ENCODE data around the gene UNC50. TPM values are rescaled to one million over a fixed set of nuclear protein-coding genes. Genes with fewer than 3 reads are reported as not detected.

The UNC50 gene
- total and polyA plus RNA-seq, 7 donors: 19.9 to 48.5 (median 26.6) TPM

DNA sequence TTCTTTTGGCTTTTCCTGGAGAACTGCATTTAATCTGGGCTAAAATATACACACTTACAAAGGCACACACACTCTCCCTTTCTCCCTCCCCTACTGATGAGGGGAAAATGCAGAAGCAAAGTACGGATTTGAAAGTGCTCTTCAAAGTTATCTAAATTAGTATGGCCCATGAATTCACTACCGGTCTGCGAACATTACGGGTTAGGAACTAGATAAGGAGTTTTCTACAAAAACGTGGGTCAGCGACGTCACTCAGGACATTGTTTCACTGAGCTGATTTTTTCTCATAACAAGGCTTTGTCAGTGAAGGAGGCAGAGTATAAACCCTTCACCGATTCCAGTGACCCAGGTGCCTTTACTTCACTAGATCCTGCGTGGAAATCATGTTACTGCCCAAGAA, 47.4 kb upstream of the UNC50 start:
- Histone ChIP-seq H3K27me3 (ENCODE audit: insufficient read depth in 3 of 3, low read length in 2 of 3) (no peaks in the 10 kb centered on the region), H3K36me3 (ENCODE audit: insufficient read depth in 1 of 2, low read depth in 1 of 2) (peaks cover 0 to 64% of the 10 kb centered on the region in 2 donors), H3K4me1 (peaks cover 8% of the 10 kb centered on the region), H3K27ac (no peak overlapping the region), H3K9me3 (no peaks in the 10 kb centered on the region), H3K4me3 (no peak overlapping the region)
- DNase-seq (no peak), ATAC-seq (no peak)
- intact Hi-C loops (cut with DNase I): no loop called here
- TF ChIP-seq, protein P1, sequence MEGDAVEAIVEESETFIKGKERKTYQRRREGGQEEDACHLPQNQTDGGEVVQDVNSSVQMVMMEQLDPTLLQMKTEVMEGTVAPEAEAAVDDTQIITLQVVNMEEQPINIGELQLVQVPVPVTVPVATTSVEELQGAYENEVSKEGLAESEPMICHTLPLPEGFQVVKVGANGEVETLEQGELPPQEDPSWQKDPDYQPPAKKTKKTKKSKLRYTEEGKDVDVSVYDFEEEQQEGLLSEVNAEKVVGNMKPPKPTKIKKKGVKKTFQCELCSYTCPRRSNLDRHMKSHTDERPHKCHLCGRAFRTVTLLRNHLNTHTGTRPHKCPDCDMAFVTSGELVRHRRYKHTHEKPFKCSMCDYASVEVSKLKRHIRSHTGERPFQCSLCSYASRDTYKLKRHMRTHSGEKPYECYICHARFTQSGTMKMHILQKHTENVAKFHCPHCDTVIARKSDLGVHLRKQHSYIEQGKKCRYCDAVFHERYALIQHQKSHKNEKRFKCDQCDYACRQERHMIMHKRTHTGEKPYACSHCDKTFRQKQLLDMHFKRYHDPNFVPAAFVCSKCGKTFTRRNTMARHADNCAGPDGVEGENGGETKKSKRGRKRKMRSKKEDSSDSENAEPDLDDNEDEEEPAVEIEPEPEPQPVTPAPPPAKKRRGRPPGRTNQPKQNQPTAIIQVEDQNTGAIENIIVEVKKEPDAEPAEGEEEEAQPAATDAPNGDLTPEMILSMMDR (IDR thresholded peaks at IDR 0.05): no peak
- WGBS, 3 donors: 93 to 96% (median 95%) methylated on average over 9 of the region's 9 CpGs

DNA sequence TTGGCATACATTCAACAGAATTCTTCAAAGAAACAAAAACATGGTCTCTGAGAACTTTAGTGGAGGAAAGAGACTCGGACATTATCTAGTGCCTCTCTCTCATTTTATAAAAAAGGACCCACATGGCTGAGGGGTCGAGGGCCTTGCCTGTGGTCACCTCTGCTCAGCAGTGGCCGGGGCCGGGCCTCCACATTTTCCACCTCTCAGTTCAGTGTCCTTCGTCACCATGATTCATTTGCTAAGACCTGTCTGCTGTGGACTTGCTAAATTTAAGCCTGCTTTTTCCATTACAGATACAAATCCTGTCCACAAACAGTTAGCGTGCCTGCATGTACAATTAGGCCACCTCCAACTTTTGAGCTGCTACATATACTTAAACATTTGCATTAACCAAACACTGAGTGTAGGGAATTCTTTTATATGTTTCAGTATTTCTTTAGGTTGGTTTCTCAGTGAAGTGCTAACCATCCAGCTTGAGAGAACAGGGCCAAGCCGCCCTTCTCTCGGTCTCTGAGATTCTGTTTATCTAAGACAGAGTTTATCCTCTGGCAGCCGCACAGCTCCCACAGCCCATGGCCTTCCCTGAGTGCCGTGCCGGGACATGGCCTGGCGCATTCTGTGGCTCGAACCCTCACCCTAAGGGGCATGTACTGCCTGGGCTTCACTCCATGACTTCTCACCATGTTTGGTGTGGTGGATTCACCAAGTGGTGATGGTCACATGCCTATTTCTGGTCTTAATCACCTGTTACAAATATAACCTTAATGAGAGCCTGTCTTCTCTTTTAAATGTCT, 46.3 kb upstream of the UNC50 start:
- Histone ChIP-seq H3K36me3 (ENCODE audit: insufficient read depth in 1 of 2, low read depth in 1 of 2) (peaks cover 0 to 64% of the 10 kb centered on the region in 2 donors), H3K4me3 (no peak overlapping the region), H3K27ac (peak overlapping the region; percentile 30), H3K9me3 (no peaks in the 10 kb centered on the region), H3K4me1 (peaks cover 8% of the 10 kb centered on the region), H3K27me3 (ENCODE audit: insufficient read depth in 3 of 3, low read length in 2 of 3) (no peaks in the 10 kb centered on the region)
- DNase-seq (no peak), ATAC-seq (peak in 3 of 4 donors; percentile 32 to 56 (median 44))
- intact Hi-C loops (cut with DNase I): no loop called here
- TF ChIP-seq, protein P1 (IDR thresholded peaks at IDR 0.05): no peak
- 62 to 73% (median 64%) methylated on average over 13 of the region's 13 CpGs for WGBS, 3 donors

DNA sequence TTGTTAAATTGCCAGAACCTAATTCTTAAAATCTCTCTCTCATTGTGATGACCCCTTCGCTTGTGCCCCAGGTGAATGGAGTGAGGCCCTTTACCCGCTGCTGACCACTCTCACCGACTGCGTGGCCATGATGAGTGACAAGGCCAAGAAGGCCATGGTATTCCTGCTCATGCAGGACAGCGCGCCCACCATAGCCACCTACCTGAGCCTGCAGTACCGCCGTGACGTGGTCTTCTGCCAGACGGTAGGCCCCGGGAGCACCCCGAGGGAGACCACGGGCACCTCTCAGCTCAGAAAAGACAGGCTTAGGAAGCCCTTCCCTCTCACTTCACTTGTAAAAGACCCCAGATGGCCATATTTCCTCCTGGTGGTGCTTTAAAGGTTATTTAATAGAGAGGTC, 45.0 kb upstream of the UNC50 start:
- intact Hi-C loops (cut with DNase I): no loop called here
- no peak for DNase-seq
- 95 to 98% (median 97%) methylated on average over 13 of the region's 13 CpGs for WGBS, 3 donors
- ATAC-seq: no peak
- H3K9me3 ChIP-seq: no peaks in the 10 kb centered on the region
- peaks cover 8% of the 10 kb centered on the region for H3K4me1 ChIP-seq
- no peaks in the 10 kb centered on the region for H3K27me3 ChIP-seq (ENCODE audit: insufficient read depth in 3 of 3, low read length in 2 of 3)
- H3K27ac ChIP-seq: no peak overlapping the region
- H3K36me3 ChIP-seq (ENCODE audit: insufficient read depth in 1 of 2, low read depth in 1 of 2): peaks cover 0 to 64% of the 10 kb centered on the region in 2 donors
- H3K4me3 ChIP-seq: no peak overlapping the region
- TF ChIP-seq, protein P1 (IDR thresholded peaks at IDR 0.05): no peak

DNA sequence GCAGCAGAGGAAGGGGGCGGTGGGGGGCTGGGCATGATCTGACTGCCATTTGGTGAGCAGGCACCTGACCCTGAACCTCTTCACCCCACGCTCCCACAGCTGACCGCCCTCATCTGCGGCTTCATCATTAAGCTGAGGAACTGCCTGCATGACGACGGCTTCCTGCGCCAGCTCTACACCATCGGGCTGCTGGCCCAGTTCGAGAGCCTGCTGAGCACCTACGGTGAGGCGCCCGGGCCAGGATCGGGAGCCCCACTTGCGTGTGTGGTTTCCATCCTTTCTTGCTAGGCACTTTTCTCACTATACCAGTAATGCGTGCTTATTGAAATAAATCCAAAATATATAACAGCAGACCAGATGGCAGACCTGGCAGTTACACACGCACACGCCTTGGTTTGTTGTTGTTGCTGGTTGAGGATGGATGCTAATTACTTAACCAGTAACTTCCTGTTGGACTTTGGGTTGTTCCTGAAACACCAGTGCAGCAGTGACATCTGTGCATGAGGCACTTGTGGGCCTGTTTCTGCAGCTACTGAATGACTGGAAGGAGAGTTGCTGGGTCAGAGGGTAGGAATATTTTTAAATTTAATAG, 43.8 kb upstream of the UNC50 start:
- 80 to 83% (median 82%) methylated on average over 17 of the region's 17 CpGs for WGBS, 3 donors
- Histone ChIP-seq H3K9me3 (no peaks in the 10 kb centered on the region), H3K36me3 (ENCODE audit: insufficient read depth in 1 of 2, low read depth in 1 of 2) (peaks cover 0 to 64% of the 10 kb centered on the region in 2 donors), H3K4me3 (no peak overlapping the region), H3K4me1 (peaks cover 7% of the 10 kb centered on the region), H3K27ac (peak overlapping the region; percentile 9), H3K27me3 (ENCODE audit: insufficient read depth in 3 of 3, low read length in 2 of 3) (no peaks in the 10 kb centered on the region)
- intact Hi-C loops (cut with DNase I): loop anchor here in 1 of 2 donors (5.0 kb wide), 1 partner anchor 38 kb away; no protein-coding TSS in a partner anchor
- DNase-seq: no peak
- TF ChIP-seq, protein P1 (IDR thresholded peaks at IDR 0.05): no peak
- ATAC-seq: no peak
